SK-N-SH treated with all-trans-retinoic acid at 6 μM for 48 hours (cell line): Measurements from ENCODE around the gene SORCS3.

Experiments
- ATAC-seq: fragments of 200-7000 bp; cut with Tn5 transposase; 3 replicates; pipeline ENCODE4 v1.9.1; 2020; ENCODE audit warnings: mild to moderate bottlenecking, moderate library complexity
- ARNTL ChIP-seq: fragments of 450-650 bp; formaldehyde crosslinking; IDR thresholded peaks from 2 replicates; pipeline ENCODE4 v1.5.0; 2020; ENCODE audit warnings: low read depth, mild to moderate bottlenecking, moderate library complexity, borderline replicate concordance
- CSDC2 ChIP-seq: fragments of 250-450 bp; sonication (Bioruptor Pico); IDR thresholded peaks from 2 replicates; pipeline ENCODE4 v1.5.0; 2020; ENCODE audit warnings: mild to moderate bottlenecking, moderate library complexity
- GLIS3 ChIP-seq: fragments of 250-450 bp; sonication (Bioruptor Pico); IDR thresholded peaks from 2 replicates; pipeline ENCODE4 v1.5.0; 2020; ENCODE audit warnings: mild to moderate bottlenecking, moderate library complexity
- ISL1 ChIP-seq: fragments of 250-450 bp; sonication (Bioruptor Pico); IDR thresholded peaks from 2 replicates; pipeline ENCODE4 v2.1.2; 2022; ENCODE audit warnings: mild to moderate bottlenecking, moderate library complexity
- OSR1 ChIP-seq: fragments of 250-450 bp; sonication (Bioruptor Pico); IDR thresholded peaks from 2 replicates; pipeline ENCODE4 v1.8.0; 2022; ENCODE audit warnings: moderate library complexity, mild to moderate bottlenecking, inconsistent platforms
- POU6F1 ChIP-seq: fragments of 250-450 bp; sonication (Bioruptor Pico); IDR thresholded peaks from 2 replicates; pipeline ENCODE4 v1.8.0; 2021; ENCODE audit warnings: low read depth, mild to moderate bottlenecking, moderate library complexity, borderline replicate concordance
- PPARA ChIP-seq: fragments of 250-450 bp; sonication (Bioruptor Pico); IDR thresholded peaks from 2 replicates; pipeline ENCODE4 v1.5.0; 2020; ENCODE audit warnings: mild to moderate bottlenecking, borderline replicate concordance
- SNAI2 ChIP-seq: fragments of 250-450 bp; sonication (Bioruptor Pico); IDR thresholded peaks from 2 replicates; pipeline ENCODE4 v1.5.0; 2020; ENCODE audit warnings: mild to moderate bottlenecking, moderate library complexity
- TCF4 ChIP-seq: fragments of 250-450 bp; sonication (Bioruptor Pico); IDR thresholded peaks from 2 replicates; pipeline ENCODE4 v1.8.0; 2021; ENCODE audit warnings: mild to moderate bottlenecking, moderate library complexity, borderline replicate concordance
- TOX ChIP-seq: fragments of 250-450 bp; sonication (Bioruptor Pico); IDR thresholded peaks from 2 replicates; pipeline ENCODE4 v1.8.0; 2021; ENCODE audit warnings: mild to moderate bottlenecking, moderate library complexity, borderline replicate concordance
- TSHZ2 ChIP-seq: fragments of 250-450 bp; sonication (Bioruptor Pico); IDR thresholded peaks from 2 replicates; pipeline ENCODE4 v1.5.0; 2020; ENCODE audit warnings: mild to moderate bottlenecking, moderate library complexity
- ZC3H10 ChIP-seq: fragments of 250-450 bp; sonication (Bioruptor Pico); IDR thresholded peaks from 2 replicates; pipeline ENCODE4 v1.5.1; 2021; ENCODE audit warnings: mild to moderate bottlenecking, moderate library complexity
- ZFP3 ChIP-seq: fragments of 250-450 bp; sonication (Bioruptor Pico); IDR thresholded peaks from 2 replicates; pipeline ENCODE4 v1.5.0; 2020; ENCODE audit warnings: mild to moderate bottlenecking, moderate library complexity
- ZFP30 ChIP-seq: fragments of 450-650 bp; formaldehyde crosslinking; IDR thresholded peaks from 2 replicates; pipeline ENCODE4 v1.5.0; 2022; ENCODE audit warnings: mild to moderate bottlenecking, moderate library complexity
- ZNF565 ChIP-seq: fragments of 450-650 bp; formaldehyde crosslinking; conservative IDR thresholded peaks from 2 replicates; pipeline ENCODE4 v1.5.0; 2020; ENCODE audit warnings: low read depth, mild to moderate bottlenecking, moderate library complexity
- ZNF70 ChIP-seq: fragments of 450-650 bp; formaldehyde crosslinking; IDR thresholded peaks from 2 replicates; pipeline ENCODE4 v1.5.0; 2020; ENCODE audit warnings: mild to moderate bottlenecking, moderate library complexity
- ZNF8 ChIP-seq: fragments of 450-650 bp; formaldehyde crosslinking; IDR thresholded peaks from 2 replicates; pipeline ENCODE4 v1.5.0; 2020; ENCODE audit warnings: mild to moderate bottlenecking, moderate library complexity
- TF ChIP-seq, protein P1 (sequence below): fragments of 250-450 bp; sonication (Bioruptor Pico); IDR thresholded peaks from 2 replicates; pipeline ENCODE4 v1.8.0; 2020; ENCODE audit warnings: mild to moderate bottlenecking, moderate library complexity, borderline replicate concordance
- TF ChIP-seq, protein P2 (sequence below): fragments of 250-450 bp; sonication (Bioruptor Pico); IDR thresholded peaks from 2 replicates; pipeline ENCODE4 v1.5.1; 2021; ENCODE audit warnings: mild to moderate bottlenecking, moderate library complexity

SORCS3 gene

DNA sequence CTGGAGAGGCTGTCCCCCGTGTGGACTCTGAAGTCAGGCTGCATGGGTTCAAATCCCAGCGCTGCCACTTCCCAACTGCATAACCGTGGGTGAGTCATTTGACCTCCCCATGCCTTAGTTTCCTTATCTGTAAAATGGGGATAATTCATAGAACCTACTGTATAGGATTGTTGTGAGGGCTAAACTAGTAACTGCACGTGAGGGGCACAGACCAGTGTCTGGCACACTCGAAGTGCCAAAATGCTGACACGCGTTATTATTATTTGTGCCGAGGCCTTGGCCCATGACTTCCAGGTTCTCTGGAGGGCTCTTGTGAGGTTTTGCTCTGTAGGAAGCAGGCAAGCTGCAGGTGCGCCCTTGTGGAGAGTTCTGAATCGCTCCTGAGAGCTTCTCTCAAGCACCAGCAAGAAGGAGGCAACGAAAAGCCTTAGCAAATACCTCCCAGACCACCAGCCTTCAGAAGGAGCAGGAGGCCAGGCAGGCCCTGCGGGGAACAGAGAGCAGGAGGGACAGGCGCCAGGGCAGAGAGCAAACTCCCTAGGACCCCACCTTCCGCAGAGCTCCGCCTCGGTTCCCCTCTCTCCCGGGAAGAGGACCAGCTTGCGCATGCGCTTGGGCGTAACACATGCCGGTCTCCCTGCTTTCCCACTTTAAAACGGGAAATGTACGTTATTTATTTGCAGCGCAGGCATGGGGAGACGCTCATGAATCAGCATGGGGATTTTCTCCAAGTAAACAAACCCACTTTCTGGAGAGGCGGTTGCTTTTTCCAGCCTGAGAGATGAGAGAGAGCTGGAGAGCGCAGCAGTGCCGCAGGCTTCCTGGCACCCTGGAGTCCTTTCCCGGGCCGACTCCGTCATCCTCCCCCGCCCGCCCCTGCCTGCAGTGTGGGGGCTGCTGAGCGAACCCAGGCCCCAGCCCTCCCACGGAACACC, 39.6 kb downstream of the SORCS3 start:
- TF ChIP-seq ZNF565 (CRISPR knock-in tag) = no peak
- TF ChIP-seq, protein P1, sequence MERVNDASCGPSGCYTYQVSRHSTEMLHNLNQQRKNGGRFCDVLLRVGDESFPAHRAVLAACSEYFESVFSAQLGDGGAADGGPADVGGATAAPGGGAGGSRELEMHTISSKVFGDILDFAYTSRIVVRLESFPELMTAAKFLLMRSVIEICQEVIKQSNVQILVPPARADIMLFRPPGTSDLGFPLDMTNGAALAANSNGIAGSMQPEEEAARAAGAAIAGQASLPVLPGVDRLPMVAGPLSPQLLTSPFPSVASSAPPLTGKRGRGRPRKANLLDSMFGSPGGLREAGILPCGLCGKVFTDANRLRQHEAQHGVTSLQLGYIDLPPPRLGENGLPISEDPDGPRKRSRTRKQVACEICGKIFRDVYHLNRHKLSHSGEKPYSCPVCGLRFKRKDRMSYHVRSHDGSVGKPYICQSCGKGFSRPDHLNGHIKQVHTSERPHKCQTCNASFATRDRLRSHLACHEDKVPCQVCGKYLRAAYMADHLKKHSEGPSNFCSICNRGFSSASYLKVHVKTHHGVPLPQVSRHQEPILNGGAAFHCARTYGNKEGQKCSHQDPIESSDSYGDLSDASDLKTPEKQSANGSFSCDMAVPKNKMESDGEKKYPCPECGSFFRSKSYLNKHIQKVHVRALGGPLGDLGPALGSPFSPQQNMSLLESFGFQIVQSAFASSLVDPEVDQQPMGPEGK (CRISPR knock-in tag) = no peak
- TF ChIP-seq ZNF8 (CRISPR knock-in tag) = no peak
- TF ChIP-seq SNAI2 (CRISPR knock-in tag) = no peak
- TF ChIP-seq TOX (CRISPR knock-in tag) = no peak
- no peak for TF ChIP-seq ZC3H10 (CRISPR knock-in tag)
- no peak for TF ChIP-seq TSHZ2 (CRISPR knock-in tag)
- TF ChIP-seq, protein P2, sequence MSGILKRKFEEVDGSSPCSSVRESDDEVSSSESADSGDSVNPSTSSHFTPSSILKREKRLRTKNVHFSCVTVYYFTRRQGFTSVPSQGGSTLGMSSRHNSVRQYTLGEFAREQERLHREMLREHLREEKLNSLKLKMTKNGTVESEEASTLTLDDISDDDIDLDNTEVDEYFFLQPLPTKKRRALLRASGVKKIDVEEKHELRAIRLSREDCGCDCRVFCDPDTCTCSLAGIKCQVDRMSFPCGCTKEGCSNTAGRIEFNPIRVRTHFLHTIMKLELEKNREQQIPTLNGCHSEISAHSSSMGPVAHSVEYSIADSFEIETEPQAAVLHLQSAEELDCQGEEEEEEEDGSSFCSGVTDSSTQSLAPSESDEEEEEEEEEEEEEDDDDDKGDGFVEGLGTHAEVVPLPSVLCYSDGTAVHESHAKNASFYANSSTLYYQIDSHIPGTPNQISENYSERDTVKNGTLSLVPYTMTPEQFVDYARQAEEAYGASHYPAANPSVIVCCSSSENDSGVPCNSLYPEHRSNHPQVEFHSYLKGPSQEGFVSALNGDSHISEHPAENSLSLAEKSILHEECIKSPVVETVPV = no peak
- TF ChIP-seq POU6F1 (CRISPR knock-in tag) = no peak
- no peak for TF ChIP-seq GLIS3 (CRISPR knock-in tag)
- TF ChIP-seq ZFP3 (CRISPR knock-in tag) = no peak
- TF ChIP-seq ARNTL (CRISPR knock-in tag) = no peak
- no peak for TF ChIP-seq TCF4
- no peak for TF ChIP-seq ISL1 (CRISPR knock-in tag)
- no peak for ATAC-seq

- TF ChIP-seq CSDC2 = no peak
- TF ChIP-seq PPARA = no peak
- TF ChIP-seq ARNTL (CRISPR knock-in tag) = no peak
- no peak for TF ChIP-seq ISL1 (CRISPR knock-in tag)
- TF ChIP-seq, protein P1 (CRISPR knock-in tag) = no peak
- no peak for TF ChIP-seq ZFP30
- no peak for TF ChIP-seq TOX (CRISPR knock-in tag)
- no peak for TF ChIP-seq ZFP3 (CRISPR knock-in tag)
- no peak for TF ChIP-seq ZNF565 (CRISPR knock-in tag)
- no peak for TF ChIP-seq OSR1
- no peak for TF ChIP-seq GLIS3 (CRISPR knock-in tag)
- TF ChIP-seq ZNF70 = no peak
- TF ChIP-seq POU6F1 (CRISPR knock-in tag) = no peak
- TF ChIP-seq, all 23 proteins: peak for 0
Observed at GRCh38 chr10:104681485-104681884, 40.4 kb downstream of the SORCS3 start.

More at GRCh38 chr10:104681485-104681884, 40.4 kb downstream of the SORCS3 start:
- ATAC-seq = no peak
